IPS DF 6.9 (cell line): ENCODE data around the gene ZNF281.
"Not testable (repeated sequence)": the region's sequence is repeated elsewhere in the genome, so short reads cannot be mapped to it uniquely, and the experiment has no call there.

Experiments
- DNase-seq: peaks from one replicate; pipeline ENCODE4 v3.0.0-alpha.2; 2013; ENCODE audit warnings: low read depth, low spot score
- H3K27ac ChIP-seq: one replicate; pipeline ENCODE4 v1.5.1; 2013; ENCODE audit warnings: low read length, control low read depth
- H3K27me3 ChIP-seq: 2 replicates; pipeline ENCODE4 v1.6.1; 2013; ENCODE audit warnings: mild to moderate bottlenecking, low read length; ENCODE audit not compliant: control insufficient read depth, insufficient read depth
- H3K36me3 ChIP-seq: 2 replicates; pipeline ENCODE4 v1.6.1; 2013; ENCODE audit warnings: low read length; ENCODE audit not compliant: control insufficient read depth, insufficient read depth
- H3K4me1 ChIP-seq: 2 replicates; pipeline ENCODE4 v1.6.1; 2013; ENCODE audit warnings: low read length; ENCODE audit not compliant: control insufficient read depth, insufficient read depth
- H3K4me3 ChIP-seq: 2 replicates; pipeline ENCODE4 v1.5.1; 2013; ENCODE audit warnings: mild to moderate bottlenecking, low read length
- H3K9me3 ChIP-seq: 2 replicates; pipeline ENCODE4 v1.6.1; 2013; ENCODE audit warnings: low read length, inconsistent platforms; ENCODE audit not compliant: control insufficient read depth, insufficient read depth
- WGBS: extraction: QIAGEN DNeasy Blood & Tissue Kit; methylation state at CpG from one replicate; pipeline ENCODE4 v1.1.7; 2013; ENCODE audit warnings: mixed read lengths, missing lambda C conversion rate; ENCODE audit not compliant: insufficient read length, insufficient coverage; 5-methylcytosine and 5-hydroxymethylcytosine counted together

Gene ZNF281

DNA sequence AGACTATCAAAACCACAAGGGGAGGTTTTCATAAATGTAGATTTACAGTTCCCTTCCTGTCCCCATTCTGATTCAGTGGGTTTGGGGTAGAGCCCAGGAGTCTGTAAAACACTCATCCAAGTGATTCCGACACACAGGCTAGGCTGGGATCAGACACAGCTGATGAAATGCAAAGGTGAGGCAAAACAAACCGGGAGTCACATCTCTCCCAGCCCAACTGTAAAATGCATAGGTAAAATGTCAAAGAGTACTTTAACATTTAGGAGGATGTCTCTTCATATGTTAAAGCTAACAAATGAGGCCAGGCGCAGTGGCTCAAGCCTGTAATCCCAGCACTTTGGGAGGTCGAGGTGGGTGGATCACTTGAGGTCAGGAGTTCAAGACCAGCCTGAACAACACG lies 45.0 kb downstream of the ZNF281 start:
- Histone ChIP-seq H3K27me3 (no peaks in the 10 kb centered on the region), H3K36me3 (no peaks in the 10 kb centered on the region), H3K9me3 (no peaks in the 10 kb centered on the region), H3K4me3 (no peak overlapping the region), H3K4me1 (peaks cover 13% of the 10 kb centered on the region), H3K27ac (peak overlapping the region; percentile 71)
- WGBS: no CpG with 5 or more reads among the region's 5 CpGs
- DNase-seq: peak; percentile 52

DNA sequence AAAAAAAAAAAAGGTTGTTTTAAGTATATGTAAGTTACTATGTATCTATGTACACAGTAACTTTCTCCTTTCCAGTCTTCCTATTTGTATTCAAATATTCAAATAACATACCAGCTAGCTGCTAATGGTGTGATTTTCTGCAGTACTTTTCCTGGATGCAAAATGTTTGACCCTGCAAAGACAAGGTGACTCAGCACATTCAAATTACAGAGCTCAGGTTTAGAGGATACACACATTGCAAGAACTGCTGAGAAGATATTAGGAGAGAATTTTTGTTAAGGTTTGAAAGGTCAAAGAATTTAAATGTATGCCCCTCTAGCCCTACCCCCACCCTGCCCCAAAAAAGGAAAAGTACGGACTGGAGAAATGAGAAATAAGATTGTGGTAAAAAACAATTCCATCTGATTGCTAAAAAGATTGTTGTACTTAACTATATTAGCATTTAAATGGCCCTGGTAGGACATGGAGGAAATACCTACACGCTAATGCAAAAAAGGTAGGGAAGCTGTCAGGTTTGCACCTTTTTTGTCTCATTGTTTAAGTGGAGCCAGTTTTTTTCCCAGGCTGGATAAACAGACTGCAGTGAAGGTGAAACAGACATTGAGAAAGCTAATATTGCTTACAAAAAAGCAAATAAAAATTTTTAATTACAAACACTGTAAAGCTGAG lies 45.6 kb downstream of the ZNF281 start:
- DNase-seq: peak; percentile 43

DNA sequence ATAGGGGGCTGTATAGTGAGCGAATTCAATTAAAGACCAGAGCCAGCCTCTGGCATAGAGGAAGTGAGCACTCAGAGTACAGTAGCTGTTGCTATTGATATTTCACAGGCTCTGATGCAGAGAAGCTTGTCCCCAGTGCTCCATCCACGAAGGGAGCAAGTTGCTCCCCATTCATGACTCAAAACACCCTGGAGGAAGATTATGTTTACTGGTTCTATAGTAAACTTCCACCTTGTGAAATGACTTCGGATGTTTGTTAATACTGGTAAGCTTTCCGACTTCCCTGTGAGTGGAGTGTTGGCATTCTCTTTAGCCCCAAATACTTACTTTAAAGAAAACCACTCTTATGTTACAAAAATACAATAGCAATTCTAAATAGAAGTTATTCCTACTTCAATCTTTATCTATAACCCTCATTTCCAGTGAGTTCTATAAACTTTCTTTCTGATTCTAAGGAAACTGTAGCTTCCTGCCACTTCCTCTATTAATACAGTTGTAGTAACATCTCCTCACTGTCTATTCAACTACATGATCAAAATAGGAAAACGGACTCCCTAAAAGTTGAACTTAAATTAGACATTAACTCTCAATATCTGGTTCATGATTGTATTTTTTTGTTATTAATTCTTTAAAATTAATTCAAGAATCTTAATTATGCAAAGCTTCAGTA lies 46.4 kb downstream of the ZNF281 start:
- H3K36me3 ChIP-seq: no peaks in the 10 kb centered on the region
- WGBS: no CpG with 5 or more reads among the region's 5 CpGs
- peaks cover 13% of the 10 kb centered on the region for H3K4me1 ChIP-seq
- H3K27me3 ChIP-seq: no peaks in the 10 kb centered on the region
- no peaks in the 10 kb centered on the region for H3K9me3 ChIP-seq
- peak overlapping the region; percentile 94 for H3K27ac ChIP-seq
- no peak for DNase-seq
- no peak overlapping the region for H3K4me3 ChIP-seq

More for the DNA sequence above, 45.6 kb downstream of the ZNF281 start:
- H3K36me3 ChIP-seq: no peaks in the 10 kb centered on the region
- peaks cover 13% of the 10 kb centered on the region for H3K4me1 ChIP-seq
- no peak overlapping the region for H3K4me3 ChIP-seq
- no peaks in the 10 kb centered on the region for H3K27me3 ChIP-seq
- no peaks in the 10 kb centered on the region for H3K9me3 ChIP-seq
- H3K27ac ChIP-seq: peak overlapping the region; percentile 71
- WGBS: no CpG with 5 or more reads among the region's 2 CpGs

DNA sequence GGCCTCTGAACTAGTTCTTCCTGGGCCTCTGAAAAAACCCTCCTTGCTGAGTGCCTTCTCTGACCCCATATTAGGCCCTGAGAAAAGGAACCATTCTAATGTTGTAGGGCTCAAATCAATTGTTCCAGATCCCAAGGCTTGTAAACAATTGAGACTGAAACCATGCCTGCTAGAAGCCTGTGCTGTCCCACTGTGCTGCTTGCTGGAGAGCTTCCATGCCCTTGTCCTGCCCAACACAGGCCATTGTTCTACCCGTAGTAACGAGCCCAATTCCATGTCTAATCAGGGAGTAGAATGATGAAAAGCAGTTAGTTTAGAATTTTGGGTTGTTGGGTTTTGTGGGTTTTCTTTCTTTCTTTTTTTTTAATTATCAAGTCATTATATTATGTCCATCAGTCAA lies 47.4 kb downstream of the ZNF281 start:
- H3K4me1 ChIP-seq: peaks cover 13% of the 10 kb centered on the region
- WGBS: no CpG with 5 or more reads among the region's 2 CpGs
- no peaks in the 10 kb centered on the region for H3K9me3 ChIP-seq
- no peak overlapping the region for H3K4me3 ChIP-seq
- H3K27me3 ChIP-seq: no peaks in the 10 kb centered on the region
- H3K27ac ChIP-seq: no peak overlapping the region
- H3K36me3 ChIP-seq: no peaks in the 10 kb centered on the region
- DNase-seq: no peak

DNA sequence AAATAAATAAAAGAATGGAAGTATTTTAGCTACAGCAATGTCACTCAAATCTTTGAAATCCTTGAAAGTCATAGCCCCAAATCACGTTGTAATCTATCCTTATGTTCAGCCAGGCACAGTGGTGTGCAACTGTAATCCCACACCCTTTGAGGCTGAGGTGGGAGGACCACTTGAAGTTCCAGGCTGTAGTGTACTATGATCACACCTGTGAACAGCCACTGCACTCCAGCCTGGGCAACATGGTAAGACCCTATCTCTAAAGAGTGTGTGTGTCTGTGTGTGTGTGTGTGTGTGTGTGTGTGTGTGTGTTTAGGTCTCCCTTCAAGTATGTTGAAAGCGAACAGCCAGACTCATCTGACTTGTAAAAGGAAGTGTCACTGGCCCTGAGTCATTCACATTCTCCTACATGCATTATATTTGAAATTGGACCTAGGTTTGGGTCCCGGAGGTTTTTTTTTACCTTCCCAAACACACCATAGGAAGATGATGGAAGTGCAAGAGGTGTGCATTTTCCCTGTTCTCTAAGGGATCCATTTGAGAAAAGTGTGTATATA lies 50.1 kb downstream of the ZNF281 start:
- DNase-seq: no peak
- Histone ChIP-seq H3K27me3 (no peaks in the 10 kb centered on the region), H3K4me3 (no peak overlapping the region), H3K4me1 (peaks cover 8% of the 10 kb centered on the region; the same call in 1 of the 2 replicates), H3K9me3 (no peaks in the 10 kb centered on the region), H3K27ac (no peak overlapping the region), H3K36me3 (no peaks in the 10 kb centered on the region)
- WGBS: no CpG with 5 or more reads among the region's 3 CpGs

DNA sequence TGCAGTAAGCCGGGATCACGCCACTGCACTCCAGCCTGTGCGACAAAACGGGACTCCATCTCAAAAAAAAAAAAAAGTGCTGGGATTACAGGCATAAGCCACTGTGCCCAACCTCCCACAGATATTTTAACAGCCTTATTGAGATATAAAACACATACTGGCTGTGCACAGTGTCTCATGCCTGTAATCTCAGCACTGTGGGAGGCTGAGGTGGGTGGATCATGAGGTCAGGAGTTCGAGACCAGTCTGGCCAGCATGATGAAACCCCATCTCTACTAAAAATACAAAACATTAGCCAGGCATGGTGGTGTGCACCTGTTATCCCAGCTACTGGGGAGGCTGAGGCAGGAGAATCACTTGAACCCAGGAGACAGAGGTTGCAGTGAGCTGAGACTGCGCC lies 51.9 kb downstream of the ZNF281 start:
- not testable (repeated sequence) for H3K4me3 ChIP-seq, H3K9me3 ChIP-seq, H3K27ac ChIP-seq, H3K36me3 ChIP-seq, H3K27me3 ChIP-seq, H3K4me1 ChIP-seq, DNase-seq
- no CpG with 5 or more reads among the region's 6 CpGs for WGBS

DNA sequence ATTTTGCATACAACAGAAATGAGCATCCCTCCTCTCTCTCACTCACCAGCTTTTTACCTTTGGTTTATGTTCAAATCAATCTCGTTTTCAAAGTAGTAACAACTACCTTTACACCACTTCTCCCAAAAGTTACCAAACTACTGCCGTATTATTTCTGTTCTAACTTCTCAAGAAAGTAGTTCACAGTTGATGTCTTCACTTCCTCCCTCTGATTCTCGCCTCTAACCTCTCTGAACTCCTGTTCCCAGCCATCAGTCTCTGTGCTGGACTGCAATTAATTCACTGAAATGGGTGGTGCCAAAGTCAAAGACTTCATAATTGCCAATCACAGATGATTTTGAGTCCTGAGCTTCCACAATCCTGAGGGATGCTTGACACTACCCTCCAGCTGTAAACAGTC lies 54.0 kb downstream of the ZNF281 start:
- Histone ChIP-seq H3K9me3 (no peaks in the 10 kb centered on the region), H3K4me1 (peaks cover 3% of the 10 kb centered on the region; the same call in 1 of the 2 replicates), H3K4me3 (no peak overlapping the region), H3K27me3 (no peaks in the 10 kb centered on the region), H3K36me3 (no peaks in the 10 kb centered on the region), H3K27ac (no peak overlapping the region)
- WGBS: no CpG with 5 or more reads among the region's 3 CpGs
- DNase-seq: no peak
